HL-60 (cell line): ENCODE results near the gene SEC31B.

Source experiments
- GABPA ChIP-seq: IDR thresholded peaks from 2 replicates; pipeline ENCODE4 v1.6.1; 2012; ENCODE audit warnings: low read depth
- POLR2AphosphoS5 ChIP-seq: IDR thresholded peaks from 2 replicates; pipeline ENCODE4 v1.6.1; 2012; ENCODE audit warnings: low read depth
- REST ChIP-seq: IDR thresholded peaks from 2 replicates; pipeline ENCODE4 v1.6.1; 2012; ENCODE audit warnings: low read depth; ENCODE audit not compliant: insufficient replicate concordance
- TF ChIP-seq, protein P1 (sequence below): IDR thresholded peaks from one replicate; pipeline ENCODE4 v1.5.1; 2011; ENCODE audit warnings: low read length, control low read depth, inconsistent platforms; ENCODE audit not compliant: insufficient read depth

DNA sequence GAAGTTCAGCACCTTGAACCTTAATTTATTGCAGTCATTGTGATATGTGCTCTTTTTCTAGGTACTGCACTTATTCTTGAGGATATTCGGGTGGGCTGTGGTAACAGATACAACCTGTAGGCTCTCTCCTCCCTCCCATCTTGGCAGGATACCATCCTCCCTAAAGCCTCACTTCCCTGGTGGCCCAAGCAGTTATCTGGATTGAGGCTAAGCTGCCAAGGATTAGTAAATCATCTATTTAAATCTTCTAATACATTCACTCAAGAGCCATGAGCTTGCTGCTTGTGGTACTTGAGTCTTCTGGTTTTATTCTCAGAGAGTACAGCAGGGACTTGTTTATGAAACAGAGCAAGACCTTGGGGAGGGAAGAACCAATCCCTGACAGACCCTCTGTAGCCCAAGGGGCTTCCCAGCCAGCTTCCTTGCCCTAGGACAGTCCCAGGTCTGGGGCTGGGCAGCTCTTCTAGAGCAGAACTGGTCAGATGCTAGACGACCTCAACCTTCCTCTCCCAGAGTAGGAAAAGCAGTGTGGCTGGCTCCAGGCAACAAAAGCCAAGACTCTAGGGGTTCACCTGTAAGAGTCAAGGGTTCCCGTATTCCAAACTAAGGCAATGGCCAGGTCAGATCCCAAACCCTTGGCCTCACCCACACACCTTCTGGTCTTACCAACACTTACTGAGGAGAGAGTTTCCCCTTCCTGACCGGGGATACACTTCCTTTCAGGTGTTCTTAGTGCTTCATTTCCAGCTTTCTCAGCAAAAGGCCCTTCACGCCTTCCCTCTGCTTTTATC, 35.6 kb downstream of the SEC31B start:
- TF ChIP-seq, protein P1, sequence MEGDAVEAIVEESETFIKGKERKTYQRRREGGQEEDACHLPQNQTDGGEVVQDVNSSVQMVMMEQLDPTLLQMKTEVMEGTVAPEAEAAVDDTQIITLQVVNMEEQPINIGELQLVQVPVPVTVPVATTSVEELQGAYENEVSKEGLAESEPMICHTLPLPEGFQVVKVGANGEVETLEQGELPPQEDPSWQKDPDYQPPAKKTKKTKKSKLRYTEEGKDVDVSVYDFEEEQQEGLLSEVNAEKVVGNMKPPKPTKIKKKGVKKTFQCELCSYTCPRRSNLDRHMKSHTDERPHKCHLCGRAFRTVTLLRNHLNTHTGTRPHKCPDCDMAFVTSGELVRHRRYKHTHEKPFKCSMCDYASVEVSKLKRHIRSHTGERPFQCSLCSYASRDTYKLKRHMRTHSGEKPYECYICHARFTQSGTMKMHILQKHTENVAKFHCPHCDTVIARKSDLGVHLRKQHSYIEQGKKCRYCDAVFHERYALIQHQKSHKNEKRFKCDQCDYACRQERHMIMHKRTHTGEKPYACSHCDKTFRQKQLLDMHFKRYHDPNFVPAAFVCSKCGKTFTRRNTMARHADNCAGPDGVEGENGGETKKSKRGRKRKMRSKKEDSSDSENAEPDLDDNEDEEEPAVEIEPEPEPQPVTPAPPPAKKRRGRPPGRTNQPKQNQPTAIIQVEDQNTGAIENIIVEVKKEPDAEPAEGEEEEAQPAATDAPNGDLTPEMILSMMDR: no peak
- no peak for TF ChIP-seq POLR2AphosphoS5
- TF ChIP-seq REST: no peak
- no peak for TF ChIP-seq GABPA
